T-helper 22 cell (primary cell): ENCODE results near the gene HSFX4.
"Not testable (repeated sequence)": the region's sequence is repeated elsewhere in the genome, so short reads cannot be mapped to it uniquely, and the experiment has no call there.

Experiments
- DNase-seq: peaks from one replicate; pipeline ENCODE4 v3.0.0-alpha.2; 2020; ENCODE audit warnings: low read depth

The HSFX4 gene

GRCh38 chrX:149937871-149938426 is 8.6 kb downstream of the HSFX4 start:
- peak; percentile 4 for DNase-seq

- peak; percentile 88 for DNase-seq
Measured at GRCh38 chrX:149938427-149938880, 9.1 kb downstream of the HSFX4 start, which contains the start of gene EOLA2. TSS of gene EOLA2 (minus strand) at chrX:149938491. CDS start at chrX:149933874, 4,617 bp downstream.

- DNase-seq: peak; percentile 85
Measured at GRCh38 chrX:149938881-149939654, 9.7 kb downstream of the HSFX4 start.

GRCh38 chrX:149939655-149939904 is 10.2 kb downstream of the HSFX4 start:
- no peak for DNase-seq

- peak; percentile 89 for DNase-seq
Measured at GRCh38 chrX:149939905-149940673, 10.7 kb downstream of the HSFX4 start.

GRCh38 chrX:149940674-149941024 is 11.3 kb downstream of the HSFX4 start:
- not testable (repeated sequence) for DNase-seq

GRCh38 chrX:149945087-149945670 is 15.8 kb downstream of the HSFX4 start:
- not testable (repeated sequence) for DNase-seq

- DNase-seq: not testable (repeated sequence)
Measured at GRCh38 chrX:149945820-149946219, 16.4 kb downstream of the HSFX4 start.

- not testable (repeated sequence) for DNase-seq
Measured at GRCh38 chrX:149946932-149947331, 17.6 kb downstream of the HSFX4 start.

GRCh38 chrX:149948016-149948415 is 18.6 kb downstream of the HSFX4 start:
- DNase-seq: no peak

- DNase-seq: no peak
Measured at GRCh38 chrX:149949743-149950436, 20.5 kb downstream of the HSFX4 start.

GRCh38 chrX:149950681-149951080 is 21.3 kb downstream of the HSFX4 start:
- no peak for DNase-seq

GRCh38 chrX:149961572-149961971 is 32.2 kb downstream of the HSFX4 start:
- DNase-seq: no peak

GRCh38 chrX:149962010-149962409 is 32.6 kb downstream of the HSFX4 start:
- no peak for DNase-seq

GRCh38 chrX:149962859-149963757 is 33.7 kb downstream of the HSFX4 start:
- DNase-seq: no peak

GRCh38 chrX:149979126-149979644 is 49.8 kb downstream of the HSFX4 start:
- no peak for DNase-seq
